ENCODE results near the gene TNFRSF19.

Gene TNFRSF19

GRCh38 chr13:23642110-23642509 is 71.9 kb downstream of the TNFRSF19 start:
- no peak overlapping the region for H4K91ac ChIP-seq (ENCODE audit: low read depth, low read length)
- H2BK12ac ChIP-seq (ENCODE audit: low read length), result no peak overlapping the region
- H3K79me2 ChIP-seq (ENCODE audit: control insufficient read depth, insufficient read depth, low read length, poor library complexity), result no peaks in the 10 kb centered on the region
- H3K4me1 ChIP-seq (ENCODE audit: control insufficient read depth in 1 of 2, insufficient read depth in 2 of 2, low read length in 2 of 2), result no peaks in the 10 kb centered on the region
- no peak overlapping the region for H3K23ac ChIP-seq (ENCODE audit: low read length)
- H4K8ac ChIP-seq (ENCODE audit: low read depth, low read length), result no peak overlapping the region
- no peak overlapping the region for H4K12ac ChIP-seq (ENCODE audit: low read depth, low read length)
- H3K9ac ChIP-seq (ENCODE audit: low read length), result no peak overlapping the region
- no peaks in the 10 kb centered on the region for H3K79me1 ChIP-seq (ENCODE audit: low read length)
- no peak overlapping the region for H2BK120ac ChIP-seq (ENCODE audit: insufficient read depth, low read length, poor library complexity)
- no peak overlapping the region for H3K27ac ChIP-seq (ENCODE audit: low read depth, low read length)
- no peak for DNase-seq
- no peak overlapping the region for H3K4me3 ChIP-seq (ENCODE audit: low read depth, low read length)
- H2AK5ac ChIP-seq (ENCODE audit: low read length), result no peak overlapping the region
- H2BK5ac ChIP-seq (ENCODE audit: low read depth, low read length, poor library complexity), result no peak overlapping the region
- no peaks in the 10 kb centered on the region for H3K27me3 ChIP-seq (ENCODE audit: insufficient read depth, low read length)
- no peak overlapping the region for H3K18ac ChIP-seq (ENCODE audit: low read length)
- H2AFZ ChIP-seq (ENCODE audit: insufficient read depth, low read length, poor library complexity), result no peak overlapping the region
- H3K14ac ChIP-seq (ENCODE audit: low read length), result no peak overlapping the region
- H3K4ac ChIP-seq (ENCODE audit: low read depth, low read length), result no peak overlapping the region
- peaks cover 13 to 28% of the 10 kb centered on the region in 2 experiments for H3K36me3 ChIP-seq (ENCODE audit: control insufficient read depth in 1 of 2, insufficient read depth in 2 of 2, low read length in 2 of 2)
- WGBS (ENCODE audit: extremely low coverage, insufficient coverage, insufficient read length), result no CpG with 5 or more reads among the region's 4 CpGs
- H3K4me2 ChIP-seq (ENCODE audit: low read length), result no peak overlapping the region
- no peaks in the 10 kb centered on the region for H3K9me3 ChIP-seq (ENCODE audit: insufficient read depth, low read depth, low read length)

DNA sequence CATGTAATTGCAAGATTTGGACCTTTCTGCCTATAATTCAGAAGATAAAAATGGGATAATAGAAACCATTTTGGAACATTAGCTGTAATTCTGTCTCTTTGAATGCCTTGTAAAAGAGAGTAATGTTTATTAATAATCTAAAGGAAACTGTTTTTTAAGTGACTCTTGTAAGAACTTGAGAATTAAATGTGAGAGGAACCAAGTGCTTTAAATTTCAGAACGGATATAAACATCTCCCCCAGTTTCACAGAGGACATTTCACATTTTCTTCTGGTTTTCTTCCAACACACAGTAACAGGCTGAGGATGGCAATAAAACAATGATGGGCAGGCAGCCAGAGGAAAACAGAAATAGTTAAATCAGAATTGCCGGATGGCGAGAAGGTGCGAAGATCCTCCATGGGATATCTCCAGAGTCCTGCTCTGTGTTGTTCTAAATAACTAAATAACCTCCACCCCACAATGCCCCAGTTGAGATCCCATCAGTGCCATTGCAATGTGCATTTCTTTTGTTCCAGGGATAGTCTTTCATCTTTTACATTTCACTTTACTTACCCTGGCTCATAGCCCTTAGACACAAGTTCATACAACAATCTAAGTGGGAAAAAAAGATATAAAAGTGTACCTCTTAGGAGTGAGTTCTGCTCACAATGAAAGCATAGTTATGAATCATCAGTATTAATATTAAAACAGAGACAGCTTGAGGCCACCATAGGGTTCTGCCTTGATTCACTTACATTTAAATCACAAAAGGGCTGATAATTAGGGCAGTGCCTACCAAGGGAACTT is 73.3 kb downstream of the TNFRSF19 start:
- Histone ChIP-seq H2AK5ac (ENCODE audit: low read length) (no peak overlapping the region), H2AFZ (ENCODE audit: insufficient read depth, low read length, poor library complexity) (no peak overlapping the region), H3K4ac (ENCODE audit: low read depth, low read length) (no peak overlapping the region), H4K8ac (ENCODE audit: low read depth, low read length) (no peak overlapping the region), H3K4me3 (ENCODE audit: low read depth, low read length) (no peak overlapping the region), H3K4me2 (ENCODE audit: low read length) (no peak overlapping the region), H2BK120ac (ENCODE audit: insufficient read depth, low read length, poor library complexity) (no peak overlapping the region), H3K18ac (ENCODE audit: low read length) (no peak overlapping the region), H4K91ac (ENCODE audit: low read depth, low read length) (no peak overlapping the region), H3K27me3 (ENCODE audit: insufficient read depth, low read length) (no peaks in the 10 kb centered on the region), H3K9me3 (ENCODE audit: insufficient read depth, low read depth, low read length) (no peaks in the 10 kb centered on the region), H2BK5ac (ENCODE audit: low read depth, low read length, poor library complexity) (no peak overlapping the region), H2BK12ac (ENCODE audit: low read length) (no peak overlapping the region), H3K14ac (ENCODE audit: low read length) (no peak overlapping the region), H3K27ac (ENCODE audit: low read depth, low read length) (no peak overlapping the region), H3K23ac (ENCODE audit: low read length) (no peak overlapping the region), H4K12ac (ENCODE audit: low read depth, low read length) (no peak overlapping the region), H3K79me2 (ENCODE audit: control insufficient read depth, insufficient read depth, low read length, poor library complexity) (no peaks in the 10 kb centered on the region), H3K9ac (ENCODE audit: low read length) (no peak overlapping the region), H3K36me3 (ENCODE audit: control insufficient read depth in 1 of 2, insufficient read depth in 2 of 2, low read length in 2 of 2) (peaks cover 5 to 20% of the 10 kb centered on the region in 2 experiments), H3K79me1 (ENCODE audit: low read length) (no peaks in the 10 kb centered on the region), H3K4me1 (ENCODE audit: control insufficient read depth in 1 of 2, insufficient read depth in 2 of 2, low read length in 2 of 2) (no peaks in the 10 kb centered on the region)
- DNase-seq, result no peak
- WGBS (ENCODE audit: extremely low coverage, insufficient coverage, insufficient read length), result no CpG with 5 or more reads among the region's 4 CpGs

DNA sequence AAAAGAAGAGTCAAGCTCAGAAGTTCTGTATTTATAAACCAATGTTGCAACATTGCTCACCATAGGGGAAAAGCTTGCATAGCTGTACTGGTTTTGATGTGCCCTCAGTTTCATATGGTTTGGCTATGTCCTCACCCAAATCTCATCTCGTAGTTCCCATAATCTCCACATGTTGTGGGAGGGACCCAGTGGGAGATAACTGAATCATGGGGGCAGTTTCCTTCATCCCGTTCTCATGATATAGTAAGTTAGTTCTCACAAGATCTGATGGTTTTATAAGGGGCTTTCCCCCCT is 73.9 kb downstream of the TNFRSF19 start:
- H3K14ac ChIP-seq (ENCODE audit: low read length), result no peak overlapping the region
- no peak overlapping the region for H3K9ac ChIP-seq (ENCODE audit: low read length)
- peaks cover 5 to 18% of the 10 kb centered on the region in 2 experiments for H3K36me3 ChIP-seq (ENCODE audit: control insufficient read depth in 1 of 2, insufficient read depth in 2 of 2, low read length in 2 of 2)
- no peak overlapping the region for H2BK120ac ChIP-seq (ENCODE audit: insufficient read depth, low read length, poor library complexity)
- H2AFZ ChIP-seq (ENCODE audit: insufficient read depth, low read length, poor library complexity), result no peak overlapping the region
- H3K4ac ChIP-seq (ENCODE audit: low read depth, low read length), result no peak overlapping the region
- no peaks in the 10 kb centered on the region for H3K4me1 ChIP-seq (ENCODE audit: control insufficient read depth in 1 of 2, insufficient read depth in 2 of 2, low read length in 2 of 2)
- no peak overlapping the region for H4K12ac ChIP-seq (ENCODE audit: low read depth, low read length)
- H3K18ac ChIP-seq (ENCODE audit: low read length), result no peak overlapping the region
- no peaks in the 10 kb centered on the region for H3K79me2 ChIP-seq (ENCODE audit: control insufficient read depth, insufficient read depth, low read length, poor library complexity)
- DNase-seq, result no peak
- H3K9me3 ChIP-seq (ENCODE audit: insufficient read depth, low read depth, low read length), result no peaks in the 10 kb centered on the region
- H4K8ac ChIP-seq (ENCODE audit: low read depth, low read length), result no peak overlapping the region
- no peak overlapping the region for H3K4me2 ChIP-seq (ENCODE audit: low read length)
- H2BK5ac ChIP-seq (ENCODE audit: low read depth, low read length, poor library complexity), result no peak overlapping the region
- H2AK5ac ChIP-seq (ENCODE audit: low read length), result no peak overlapping the region
- H3K4me3 ChIP-seq (ENCODE audit: low read depth, low read length), result no peak overlapping the region
- H2BK12ac ChIP-seq (ENCODE audit: low read length), result no peak overlapping the region
- no peak overlapping the region for H3K23ac ChIP-seq (ENCODE audit: low read length)
- H3K27ac ChIP-seq (ENCODE audit: low read depth, low read length), result no peak overlapping the region
- no peak overlapping the region for H4K91ac ChIP-seq (ENCODE audit: low read depth, low read length)
- H3K79me1 ChIP-seq (ENCODE audit: low read length), result no peaks in the 10 kb centered on the region
- no peaks in the 10 kb centered on the region for H3K27me3 ChIP-seq (ENCODE audit: insufficient read depth, low read length)
- no CpG with 5 or more reads among the region's 2 CpGs for WGBS (ENCODE audit: extremely low coverage, insufficient coverage, insufficient read length)

DNA sequence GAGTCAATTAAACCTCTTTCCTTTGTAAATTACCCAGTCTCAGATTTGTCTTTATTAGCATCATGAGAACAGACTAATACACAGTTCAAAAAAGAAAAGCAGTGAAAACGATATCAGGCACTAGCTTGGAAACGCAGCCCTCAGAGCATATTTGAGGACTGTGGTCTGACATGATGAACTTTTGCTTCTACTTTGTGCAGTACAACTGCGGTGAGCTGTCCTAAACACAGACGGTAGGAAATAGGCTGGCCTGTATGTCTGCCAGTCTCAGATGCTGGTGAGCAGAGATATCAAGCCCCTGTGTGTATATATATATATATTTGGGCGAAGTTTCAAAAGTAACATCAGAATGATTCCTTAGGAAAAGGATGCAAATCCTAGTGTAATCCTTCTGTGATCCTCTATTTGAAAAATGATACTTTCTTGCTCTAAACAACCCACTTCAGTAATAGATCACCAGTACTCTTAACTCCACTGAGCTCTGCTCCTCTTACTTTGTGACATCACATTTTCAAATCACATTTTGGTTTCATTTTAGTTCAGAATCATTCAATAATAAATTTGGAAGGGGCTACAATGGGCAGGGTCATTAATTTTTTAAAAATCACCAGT is 74.4 kb downstream of the TNFRSF19 start:
- Histone ChIP-seq H2AK5ac (ENCODE audit: low read length) (no peak overlapping the region), H2BK12ac (ENCODE audit: low read length) (no peak overlapping the region), H3K4me1 (ENCODE audit: control insufficient read depth in 1 of 2, insufficient read depth in 2 of 2, low read length in 2 of 2) (no peaks in the 10 kb centered on the region), H2BK120ac (ENCODE audit: insufficient read depth, low read length, poor library complexity) (no peak overlapping the region), H3K27me3 (ENCODE audit: insufficient read depth, low read length) (no peaks in the 10 kb centered on the region), H3K4ac (ENCODE audit: low read depth, low read length) (no peak overlapping the region), H3K79me2 (ENCODE audit: control insufficient read depth, insufficient read depth, low read length, poor library complexity) (no peaks in the 10 kb centered on the region), H3K36me3 (ENCODE audit: control insufficient read depth in 1 of 2, insufficient read depth in 2 of 2, low read length in 2 of 2) (peaks cover 4 to 18% of the 10 kb centered on the region in 2 experiments), H2AFZ (ENCODE audit: insufficient read depth, low read length, poor library complexity) (no peak overlapping the region), H3K23ac (ENCODE audit: low read length) (no peak overlapping the region), H3K14ac (ENCODE audit: low read length) (no peak overlapping the region), H4K8ac (ENCODE audit: low read depth, low read length) (no peak overlapping the region), H4K91ac (ENCODE audit: low read depth, low read length) (no peak overlapping the region), H3K9ac (ENCODE audit: low read length) (no peak overlapping the region), H3K27ac (ENCODE audit: low read depth, low read length) (no peak overlapping the region), H4K12ac (ENCODE audit: low read depth, low read length) (no peak overlapping the region), H3K79me1 (ENCODE audit: low read length) (no peaks in the 10 kb centered on the region), H3K18ac (ENCODE audit: low read length) (no peak overlapping the region), H3K4me3 (ENCODE audit: low read depth, low read length) (no peak overlapping the region), H3K9me3 (ENCODE audit: insufficient read depth, low read depth, low read length) (no peaks in the 10 kb centered on the region), H2BK5ac (ENCODE audit: low read depth, low read length, poor library complexity) (no peak overlapping the region), H3K4me2 (ENCODE audit: low read length) (no peak overlapping the region)
- WGBS (ENCODE audit: extremely low coverage, insufficient coverage, insufficient read length), result no CpG with 5 or more reads among the region's 5 CpGs
- DNase-seq, result no peak
